ENCODE measurements around the gene MED4.

MED4 gene

GRCh38 chr13:48094781-48095502, at the start of gene MED4:
Gene MED4 (minus strand): TSS chr13:48095104. CDS start chr13:48095078, 26 bp downstream.
- peak; percentile 98 for DNase-seq (ENCODE audit: low spot score)

- DNase-seq (ENCODE audit: low spot score), result no peak
These were observed 49.6 kb upstream of the MED4 start for GRCh38 chr13:48144413-48145035.

- no peak for DNase-seq (ENCODE audit: low spot score)
These were observed 47.5 kb upstream of the MED4 start for GRCh38 chr13:48142436-48142835.

GRCh38 chr13:48138270-48138669, 43.4 kb upstream of the MED4 start:
- DNase-seq (ENCODE audit: low spot score), result no peak

- no peak for DNase-seq (ENCODE audit: low spot score)
These were observed 38.1 kb upstream of the MED4 start for GRCh38 chr13:48132961-48133360.

GRCh38 chr13:48131533-48131932, 36.6 kb upstream of the MED4 start:
- DNase-seq (ENCODE audit: low spot score), result no peak

GRCh38 chr13:48126944-48127830, 32.3 kb upstream of the MED4 start:
- DNase-seq (ENCODE audit: low spot score), result peak; percentile 57

GRCh38 chr13:48125794-48126228, 30.9 kb upstream of the MED4 start:
- no peak for DNase-seq (ENCODE audit: low spot score)

- no peak for DNase-seq (ENCODE audit: low spot score)
These were observed 28.9 kb upstream of the MED4 start for GRCh38 chr13:48123812-48124211.

- DNase-seq (ENCODE audit: low spot score), result no peak
These were observed 26.8 kb upstream of the MED4 start for GRCh38 chr13:48121733-48122132.

GRCh38 chr13:48120241-48120640, 25.3 kb upstream of the MED4 start:
- no peak for DNase-seq (ENCODE audit: low spot score)

GRCh38 chr13:48118030-48118429, 23.1 kb upstream of the MED4 start:
- no peak for DNase-seq (ENCODE audit: low spot score)

GRCh38 chr13:48116808-48117207, 21.9 kb upstream of the MED4 start:
- no peak for DNase-seq (ENCODE audit: low spot score)

- no peak for DNase-seq (ENCODE audit: low spot score)
These were observed 18.8 kb upstream of the MED4 start for GRCh38 chr13:48113756-48114130.

- DNase-seq (ENCODE audit: low spot score), result no peak
These were observed 18.2 kb upstream of the MED4 start for GRCh38 chr13:48112896-48113755.

GRCh38 chr13:48110931-48111721, 16.2 kb upstream of the MED4 start:
- DNase-seq (ENCODE audit: low spot score), result no peak

GRCh38 chr13:48110132-48110868, 15.4 kb upstream of the MED4 start:
- no peak for DNase-seq (ENCODE audit: low spot score)

GRCh38 chr13:48108106-48108505, 13.2 kb upstream of the MED4 start:
- DNase-seq (ENCODE audit: low spot score), result no peak

GRCh38 chr13:48097793-48098192, 2.9 kb upstream of the MED4 start:
- DNase-seq (ENCODE audit: low spot score), result no peak

GRCh38 chr13:48096670-48097069, 1.8 kb upstream of the MED4 start:
- DNase-seq (ENCODE audit: low spot score), result no peak

Data from ecto neural progenitor cell (in vitro differentiated cells).